Keratinocyte (primary cell): ENCODE data around the gene KCNH8. TPM values are rescaled to one million over a fixed set of nuclear protein-coding genes. Genes with fewer than 3 reads are reported as not detected.

Source experiments
- DNase-seq: peaks from one replicate; pipeline ENCODE4 v3.0.0-alpha.2; 2011; ENCODE audit warnings: low read depth, missing footprints, low spot score
- FAIRE-seq: peaks from 2 replicates; lab custom pipeline; 2011; peaks lifted over from hg19 to GRCh38; lab: Jason Lieb, UNC
- H2AFZ ChIP-seq: 2 replicates; pipeline ENCODE4 v1.6.0; 2012; ENCODE audit warnings: low read length, control low read depth, inconsistent platforms; ENCODE audit not compliant: control insufficient read depth
- H3K27ac ChIP-seq: 2 replicates; pipeline ENCODE4 v1.5.1; 2011; ENCODE audit warnings: low read length; ENCODE audit not compliant: control insufficient read depth, insufficient read depth
- H3K27me3 ChIP-seq: 3 replicates; pipeline ENCODE4 v1.6.0; 2011; ENCODE audit warnings: low read length; ENCODE audit not compliant: control insufficient read depth, insufficient read depth; ENCODE audit errors: extremely low read depth
- H3K36me3 ChIP-seq, 2 experiments: 2 replicates in 1 of 2; 3 replicates in 1 of 2; pipeline ENCODE4 v1.5.1; 2011; ENCODE audit warnings: low read length in 2 of 2, mild to moderate bottlenecking in 1 of 2; ENCODE audit not compliant: control insufficient read depth in 2 of 2, insufficient read depth in 2 of 2; ENCODE audit errors: extremely low read depth in 1 of 2
- H3K4me1 ChIP-seq: 3 replicates; pipeline ENCODE4 v1.5.1; 2011; ENCODE audit warnings: low read length; ENCODE audit not compliant: control insufficient read depth, insufficient read depth; ENCODE audit errors: extremely low read depth
- H3K4me2 ChIP-seq: 3 replicates; pipeline ENCODE4 v1.6.0; 2011; ENCODE audit warnings: low read depth, low read length; ENCODE audit not compliant: control insufficient read depth, insufficient read depth; ENCODE audit errors: extremely low read depth
- H3K4me3 ChIP-seq, 3 experiments: fragments of 200-600 bp in 1 of 3; sonication (generic) in 1 of 3; 2 replicates in 2 of 3; 3 replicates in 1 of 3; pipeline ENCODE4 v1.5.1; 2011 to 2016; ENCODE audit warnings: low read length in 3 of 3, mild to moderate bottlenecking in 3 of 3, control low read depth in 2 of 3, inconsistent platforms in 1 of 3, low read depth in 1 of 3, mixed read lengths in 1 of 3, mixed run types in 1 of 3, moderate library complexity in 1 of 3; ENCODE audit not compliant: control insufficient read depth in 2 of 3, insufficient read depth in 2 of 3; ENCODE audit errors: extremely low read depth in 1 of 3
- H3K79me2 ChIP-seq: 2 replicates; pipeline ENCODE4 v1.6.0; 2012; ENCODE audit warnings: low read length; ENCODE audit not compliant: control insufficient read depth, insufficient read depth
- H3K9ac ChIP-seq: 3 replicates; pipeline ENCODE4 v1.6.0; 2011; ENCODE audit warnings: low read length; ENCODE audit not compliant: control insufficient read depth, insufficient read depth; ENCODE audit errors: extremely low read depth
- H3K9me1 ChIP-seq: 3 replicates; pipeline ENCODE4 v1.6.0; 2011; ENCODE audit warnings: low read length; ENCODE audit not compliant: control insufficient read depth, insufficient read depth; ENCODE audit errors: extremely low read depth
- H3K9me3 ChIP-seq: 2 replicates; pipeline ENCODE4 v1.5.1; 2012; ENCODE audit warnings: low read depth, low read length; ENCODE audit not compliant: control insufficient read depth
- H4K20me1 ChIP-seq: 3 replicates; pipeline ENCODE4 v1.6.0; 2011; ENCODE audit warnings: low read length; ENCODE audit not compliant: control insufficient read depth, insufficient read depth; ENCODE audit errors: extremely low read depth
- CTCF ChIP-seq, 3 experiments: IDR thresholded peaks in 1 of 3; conservative IDR thresholded peaks in 1 of 3; optimal IDR thresholded peaks in 1 of 3; 2 replicates in 2 of 3; 3 replicates in 1 of 3; pipeline versions ENCODE3 to v1.5.1; 2011; ENCODE audit warnings: low read length in 3 of 3, mild to moderate bottlenecking in 3 of 3, moderate library complexity in 2 of 3, control low read depth in 1 of 3, inconsistent platforms in 1 of 3; ENCODE audit not compliant: insufficient read depth in 2 of 3; ENCODE audit errors: extremely low read depth in 1 of 3
- EZH2 ChIP-seq: IDR thresholded peaks from one replicate; pipeline ENCODE4 v1.6.1; 2012; ENCODE audit warnings: inconsistent platforms, mild to moderate bottlenecking, low read length, moderate library complexity
- dilution Hi-C: fragments of 300-500 bp; cut with MboI; formaldehyde crosslinking; loops from one replicate; pipeline ENCODE4 v1.7.0; 2020; ENCODE audit warnings: low sequenced_read_pairs; ENCODE audit not compliant: extremely low pct_ligation_motif_present
- polyA plus RNA-seq, 5 experiments: library from polyadenylated mRNA; depleted of rRNA in 3 of 5; stranded (reverse) in 3 of 5; stranded (forward) in 1 of 5; unstranded in 1 of 5; fragments of >200 nt; gene quantifications; 1 replicate in 1 of 5; 2 replicates in 3 of 5; 3 replicates in 1 of 5; pipeline versions ENCODE4 v1.2.1 to v1.2.3, GENCODE V29; 2011 to 2012; ENCODE audit warnings: missing spikeins in 2 of 5, low read depth in 1 of 5, low replicate concordance in 1 of 5

KCNH8 gene
- polyA plus RNA-seq, 1 donor (not counting 4 experiments of a cell fraction or from before 2014, with no cell fraction given) = not detected

- dilution Hi-C loops = no loop called here
- Histone ChIP-seq H3K4me3 (no peak overlapping the region), H3K4me2 (no peak overlapping the region), H3K79me2 (no peaks in the 10 kb centered on the region), H2AFZ (no peak overlapping the region), H3K9ac (no peak overlapping the region), H3K27me3 (no peaks in the 10 kb centered on the region), H3K4me1 (no peaks in the 10 kb centered on the region), H4K20me1 (no peaks in the 10 kb centered on the region), H3K9me1 (no peaks in the 10 kb centered on the region), H3K27ac (no peak overlapping the region), H3K9me3 (no peaks in the 10 kb centered on the region), H3K36me3 (no peaks in the 10 kb centered on the region)
- DNase-seq (no peak), FAIRE-seq (no peak)
- TF ChIP-seq EZH2 (no peak), CTCF (optimal IDR thresholded peaks at IDR 0.05 in 1 of 3, IDR thresholded peaks at IDR 0.05 in 1 of 3, conservative IDR thresholded peaks at IDR 0.05 in 1 of 3; ENCODE audit: extremely low read depth in 1 of 3, insufficient read depth in 2 of 3, low read length in 3 of 3) (no peak)
These were observed 118.7 kb downstream of the KCNH8 start for GRCh38 chr3:19267040-19267439.

GRCh38 chr3:19270481-19270880 is 122.2 kb downstream of the KCNH8 start:
- DNase-seq = no peak
- H2AFZ ChIP-seq = no peak overlapping the region
- dilution Hi-C loops = no loop called here

More at GRCh38 chr3:19270481-19270880, 122.2 kb downstream of the KCNH8 start:
- TF ChIP-seq EZH2 = no peak
- no peak for TF ChIP-seq CTCF (optimal IDR thresholded peaks at IDR 0.05 in 1 of 3, IDR thresholded peaks at IDR 0.05 in 1 of 3, conservative IDR thresholded peaks at IDR 0.05 in 1 of 3; ENCODE audit: extremely low read depth in 1 of 3, insufficient read depth in 2 of 3, low read length in 3 of 3)
- no peaks in the 10 kb centered on the region for H3K9me1 ChIP-seq
- H3K27me3 ChIP-seq = no peaks in the 10 kb centered on the region
- H3K36me3 ChIP-seq = no peaks in the 10 kb centered on the region
- no peak overlapping the region for H3K4me2 ChIP-seq
- H3K79me2 ChIP-seq = no peaks in the 10 kb centered on the region
- H3K9me3 ChIP-seq = no peaks in the 10 kb centered on the region
- no peak overlapping the region for H3K9ac ChIP-seq
- no peak overlapping the region for H3K4me3 ChIP-seq
- H4K20me1 ChIP-seq = no peaks in the 10 kb centered on the region
- H3K27ac ChIP-seq = no peak overlapping the region
- no peak for FAIRE-seq
- H3K4me1 ChIP-seq = no peaks in the 10 kb centered on the region
